SU-DHL-6 (cell line): ENCODE data around the gene MICAL2.

ENCODE experiments used
- H2AFZ ChIP-seq: fragments of 200-600 bp; sonication (generic); 2 replicates; pipeline ENCODE4 v1.6.1; 2014; ENCODE audit warnings: low read depth, mild to moderate bottlenecking, moderate library complexity, mixed read lengths, antibody characterized with exemption, low read length; ENCODE audit not compliant: severe bottlenecking
- H3F3A ChIP-seq: fragments of 200-600 bp; shearing (Covaris generic); 2 replicates; pipeline ENCODE4 v1.6.0; 2016; ENCODE audit warnings: antibody characterized with exemption, mild to moderate bottlenecking; ENCODE audit not compliant: insufficient read depth
- H3K27ac ChIP-seq: fragments of 200-600 bp; sonication (generic); 2 replicates; pipeline ENCODE4 v1.5.1; 2016; ENCODE audit warnings: low read depth, mild to moderate bottlenecking, low read length, moderate library complexity, mixed read lengths
- H3K27me3 ChIP-seq: fragments of 200-600 bp; sonication (generic), shearing (Covaris generic); 2 replicates; pipeline ENCODE4 v1.6.0; 2014; ENCODE audit warnings: mild to moderate bottlenecking, low read length
- H3K36me3 ChIP-seq: fragments of 200-600 bp; sonication (generic); 2 replicates; pipeline ENCODE4 v1.6.1; 2014; ENCODE audit warnings: mild to moderate bottlenecking, low read length, mixed read lengths
- H3K4me2 ChIP-seq: fragments of 300-600, 200-600 bp; shearing (Covaris generic), sonication (generic); 2 replicates; pipeline ENCODE4 v1.6.0; 2014; ENCODE audit warnings: low read length, low read depth, mild to moderate bottlenecking; ENCODE audit not compliant: poor library complexity, severe bottlenecking
- H3K4me3 ChIP-seq: fragments of 200-600 bp; sonication (generic); 2 replicates; pipeline ENCODE4 v1.5.1; 2014; ENCODE audit warnings: antibody characterized with exemption, low read length, mild to moderate bottlenecking, mixed read lengths; ENCODE audit not compliant: insufficient read depth, poor library complexity, severe bottlenecking
- H3K79me2 ChIP-seq: fragments of 200-600 bp; sonication (generic); 2 replicates; pipeline ENCODE4 v1.6.1; 2014; ENCODE audit warnings: mild to moderate bottlenecking, low read length, moderate library complexity; ENCODE audit not compliant: insufficient read depth
- H3K9ac ChIP-seq: fragments of 200-600 bp; sonication (generic); 2 replicates; pipeline ENCODE4 v1.7.0; 2014; ENCODE audit warnings: mild to moderate bottlenecking, low read length
- H3K9me2 ChIP-seq: fragments of 200-600 bp; sonication (generic); replicated peaks from 2 replicates; pipeline ENCODE4 v1.6.1; 2014; ENCODE audit warnings: low read length; ENCODE audit not compliant: insufficient read depth
- H3K9me3 ChIP-seq: fragments of 200-600 bp; sonication (generic); 2 replicates; pipeline ENCODE4 v1.6.1; 2014; ENCODE audit warnings: low read length, mixed read lengths; ENCODE audit not compliant: insufficient read depth
- H4K20me1 ChIP-seq: fragments of 200-600 bp; sonication (generic); 2 replicates; pipeline ENCODE4 v1.6.1; 2014; ENCODE audit warnings: low read depth, mild to moderate bottlenecking, antibody characterized with exemption, low read length, moderate library complexity, mixed read lengths
- CTCF ChIP-seq: fragments of 200-600 bp; sonication (generic); IDR thresholded peaks from one replicate; pipeline ENCODE4 v1.5.1; 2017; ENCODE audit warnings: antibody characterized with exemption, mild to moderate bottlenecking, low read length, moderate library complexity; ENCODE audit not compliant: insufficient read depth, poor library complexity, severe bottlenecking
- EZH2phosphoT487 ChIP-seq: fragments of 200-600 bp; sonication (generic), shearing (Covaris generic); conservative IDR thresholded peaks from 2 replicates; pipeline ENCODE4 v1.6.1; 2018; ENCODE audit warnings: mild to moderate bottlenecking, antibody characterized with exemption, low read length, moderate library complexity, mixed read lengths

MICAL2 gene

GRCh38 chr11:12131943-12132789, 21.8 kb downstream of the MICAL2 start:
- Histone ChIP-seq H4K20me1 (no peaks in the 10 kb centered on the region), H3K9ac (no peak overlapping the region)

GRCh38 chr11:12132790-12133145, 22.4 kb downstream of the MICAL2 start:
- Histone ChIP-seq H3K27ac (no peak overlapping the region), H3K36me3 (no peaks in the 10 kb centered on the region), H3K9me3 (no peaks in the 10 kb centered on the region), H3K9me2 (no peaks in the 10 kb centered on the region), H4K20me1 (no peaks in the 10 kb centered on the region), H3K27me3 (no peaks in the 10 kb centered on the region), H3F3A (no peaks in the 10 kb centered on the region), H2AFZ (no peak overlapping the region), H3K79me2 (no peaks in the 10 kb centered on the region), H3K4me3 (no peak overlapping the region), H3K4me2 (no peak overlapping the region), H3K9ac (no peak overlapping the region)
- TF ChIP-seq EZH2phosphoT487 = no peak
- TF ChIP-seq CTCF = no peak

More at GRCh38 chr11:12131943-12132789, 21.8 kb downstream of the MICAL2 start:
- Histone ChIP-seq H3K9me3 (no peaks in the 10 kb centered on the region), H3K36me3 (no peaks in the 10 kb centered on the region), H3K4me3 (no peak overlapping the region), H3K9me2 (no peaks in the 10 kb centered on the region), H2AFZ (no peak overlapping the region), H3K27me3 (no peaks in the 10 kb centered on the region), H3K4me2 (no peak overlapping the region), H3K27ac (no peak overlapping the region), H3K79me2 (no peaks in the 10 kb centered on the region), H3F3A (no peaks in the 10 kb centered on the region)
- TF ChIP-seq CTCF (no peak), EZH2phosphoT487 (no peak)

- Histone ChIP-seq H2AFZ (no peak overlapping the region), H3K27ac (no peak overlapping the region)
These were observed 23.3 kb downstream of the MICAL2 start for GRCh38 chr11:12133547-12134235.

GRCh38 chr11:12134236-12134585, 23.8 kb downstream of the MICAL2 start:
- H3K36me3 ChIP-seq = no peaks in the 10 kb centered on the region
- H4K20me1 ChIP-seq = no peaks in the 10 kb centered on the region
- no peaks in the 10 kb centered on the region for H3K9me2 ChIP-seq
- no peaks in the 10 kb centered on the region for H3F3A ChIP-seq
- no peak overlapping the region for H3K4me2 ChIP-seq
- H3K27ac ChIP-seq = no peak overlapping the region
- H3K79me2 ChIP-seq = no peaks in the 10 kb centered on the region
- no peak overlapping the region for H2AFZ ChIP-seq
- no peak overlapping the region for H3K9ac ChIP-seq
- H3K27me3 ChIP-seq = no peaks in the 10 kb centered on the region
- no peaks in the 10 kb centered on the region for H3K9me3 ChIP-seq
- H3K4me3 ChIP-seq = no peak overlapping the region
- TF ChIP-seq CTCF (no peak), EZH2phosphoT487 (no peak)

More at GRCh38 chr11:12133547-12134235, 23.3 kb downstream of the MICAL2 start:
- no peak for TF ChIP-seq EZH2phosphoT487
- Histone ChIP-seq H3K27me3 (no peaks in the 10 kb centered on the region), H3K79me2 (no peaks in the 10 kb centered on the region), H3K4me3 (no peak overlapping the region), H3K36me3 (no peaks in the 10 kb centered on the region), H4K20me1 (no peaks in the 10 kb centered on the region), H3K4me2 (no peak overlapping the region), H3K9ac (no peak overlapping the region), H3K9me2 (no peaks in the 10 kb centered on the region), H3F3A (no peaks in the 10 kb centered on the region), H3K9me3 (no peaks in the 10 kb centered on the region)
